Erythroblast (primary cell): Measurements from ENCODE around the gene MATR3.

Experiments used
- DNase-seq, 2 experiments: peaks; one replicate each; lab custom pipeline; 2025; lab: John Stamatoyannopoulos, UW
- GATA1 ChIP-seq: IDR thresholded peaks from 2 replicates; pipeline ENCODE4 v1.6.1; 2011; ENCODE audit warnings: low read depth, mild to moderate bottlenecking, control low read depth, low read length, moderate library complexity
- POLR2A ChIP-seq: IDR thresholded peaks from 2 replicates; pipeline ENCODE4 v1.6.1; 2011; ENCODE audit warnings: mild to moderate bottlenecking, low read length

Gene MATR3

GRCh38 chr5:139293507-139294373 lies at the start of gene MATR3:
MATR3 (plus strand) TSS chr5:139293740; CDS start chr5:139307416, 13,676 bp downstream.
- TF ChIP-seq GATA1 (no peak), POLR2A (peak; percentile 98)

GRCh38 chr5:139245637-139246339 lies 47.8 kb upstream of the MATR3 start:
- TF ChIP-seq GATA1 (no peak), POLR2A (no peak)
- DNase-seq: no peak

More at GRCh38 chr5:139293507-139294373, at the start of gene MATR3:
- DNase-seq: peak; percentile 96 to 97

GRCh38 chr5:139246394-139246793 lies 47.1 kb upstream of the MATR3 start:
- TF ChIP-seq GATA1 (no peak), POLR2A (no peak)
- DNase-seq: no peak

- no peak for DNase-seq
- TF ChIP-seq GATA1: no peak
- no peak for TF ChIP-seq POLR2A
Measured at GRCh38 chr5:139248826-139249453, 44.6 kb upstream of the MATR3 start.

GRCh38 chr5:139251281-139251687 lies 42.3 kb upstream of the MATR3 start:
- DNase-seq: peak; percentile 8 to 42
- TF ChIP-seq POLR2A: no peak
- no peak for TF ChIP-seq GATA1

GRCh38 chr5:139251695-139252288 lies 41.7 kb upstream of the MATR3 start:
- DNase-seq: no peak
- TF ChIP-seq POLR2A (no peak), GATA1 (no peak)

GRCh38 chr5:139253115-139253514 lies 40.4 kb upstream of the MATR3 start:
- TF ChIP-seq GATA1 (no peak), POLR2A (no peak)

GRCh38 chr5:139256820-139257219 lies 36.7 kb upstream of the MATR3 start:
- DNase-seq: no peak
- TF ChIP-seq POLR2A (no peak), GATA1 (no peak)

More at GRCh38 chr5:139253115-139253514, 40.4 kb upstream of the MATR3 start:
- DNase-seq: no peak

GRCh38 chr5:139262059-139262741 lies 31.3 kb upstream of the MATR3 start:
- no peak for DNase-seq
- TF ChIP-seq GATA1 (no peak), POLR2A (no peak)

- peak; percentile 78 to 80 for DNase-seq
- TF ChIP-seq POLR2A (no peak), GATA1 (no peak)
Measured at GRCh38 chr5:139262742-139263445, 30.6 kb upstream of the MATR3 start.

- peak; percentile 36 to 70 for DNase-seq
- no peak for TF ChIP-seq GATA1
- no peak for TF ChIP-seq POLR2A
Measured at GRCh38 chr5:139263536-139263935, 30.0 kb upstream of the MATR3 start.

- DNase-seq: peak; percentile 21 to 45
- TF ChIP-seq POLR2A (no peak), GATA1 (no peak)
Measured at GRCh38 chr5:139263946-139264345, 29.6 kb upstream of the MATR3 start.

- TF ChIP-seq POLR2A (no peak), GATA1 (no peak)
- no peak for DNase-seq
Measured at GRCh38 chr5:139265001-139265400, 28.5 kb upstream of the MATR3 start.
